Tibial nerve (tissue), 3 donors: Measurements from ENCODE around the gene ERBB3.

Source experiments
- POLR2A ChIP-seq, 2 donors: fragments of 450-650 bp; IDR thresholded peaks; one replicate each; pipeline ENCODE4 v1.6.1; 2017; ENCODE audit warnings: antibody characterized with exemption in 2 of 2, mild to moderate bottlenecking in 2 of 2, moderate library complexity in 2 of 2
- TF ChIP-seq, protein P1 (sequence below), 5 experiments: fragments of 200-600 bp in 3 of 5; fragments of 450-650 bp in 2 of 5; sonication (generic) in 3 of 5; IDR thresholded peaks; one replicate each; pipeline ENCODE4 v1.5.1; 2016 to 2019; ENCODE audit warnings: antibody characterized with exemption in 5 of 5, mild to moderate bottlenecking in 3 of 5, moderate library complexity in 2 of 5

DNA sequence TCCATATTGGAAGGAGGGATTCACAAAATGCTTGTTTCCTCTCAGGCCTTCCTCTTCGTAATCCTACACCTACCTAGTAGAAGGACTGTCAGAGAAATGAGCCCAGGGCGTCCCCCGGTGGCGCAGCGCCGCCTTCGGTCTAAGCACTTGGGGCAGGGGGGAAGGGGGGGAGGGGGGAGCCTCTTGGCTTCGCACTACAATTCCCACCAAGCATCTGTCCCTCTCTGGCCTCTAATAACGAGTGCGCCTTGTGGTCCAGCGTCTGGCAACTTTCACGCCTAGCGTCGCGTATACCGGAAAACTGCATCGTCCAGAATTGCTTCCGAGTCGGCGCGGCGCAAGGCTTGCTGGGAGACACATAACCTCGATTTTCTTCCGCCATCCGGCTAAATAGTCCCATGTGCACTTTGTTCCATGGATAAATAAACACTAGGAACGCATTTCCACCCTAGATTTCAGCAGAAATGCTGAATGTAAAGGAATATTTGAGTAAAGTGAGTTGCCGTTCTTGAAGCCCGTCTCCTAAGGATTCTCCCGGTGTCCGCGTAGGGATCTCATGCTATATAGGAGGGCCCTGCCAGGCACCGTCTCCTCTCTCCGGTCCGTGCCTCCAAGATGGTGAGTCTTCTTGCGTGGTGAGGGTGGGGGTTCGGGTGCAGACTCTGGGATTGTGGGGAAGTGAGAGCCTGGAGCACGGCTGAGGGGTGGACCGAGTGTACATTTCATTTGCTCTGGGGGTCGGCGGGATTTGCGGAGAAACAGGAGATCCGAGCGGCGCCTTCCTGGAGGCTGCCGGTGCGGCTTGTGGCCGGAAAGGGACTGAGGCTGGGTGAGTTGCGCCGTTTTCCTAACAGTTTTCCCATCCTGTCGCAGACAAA, 38.2 kb upstream of the ERBB3 start, which contains the start of gene RPS26:
- TF ChIP-seq, protein P1, sequence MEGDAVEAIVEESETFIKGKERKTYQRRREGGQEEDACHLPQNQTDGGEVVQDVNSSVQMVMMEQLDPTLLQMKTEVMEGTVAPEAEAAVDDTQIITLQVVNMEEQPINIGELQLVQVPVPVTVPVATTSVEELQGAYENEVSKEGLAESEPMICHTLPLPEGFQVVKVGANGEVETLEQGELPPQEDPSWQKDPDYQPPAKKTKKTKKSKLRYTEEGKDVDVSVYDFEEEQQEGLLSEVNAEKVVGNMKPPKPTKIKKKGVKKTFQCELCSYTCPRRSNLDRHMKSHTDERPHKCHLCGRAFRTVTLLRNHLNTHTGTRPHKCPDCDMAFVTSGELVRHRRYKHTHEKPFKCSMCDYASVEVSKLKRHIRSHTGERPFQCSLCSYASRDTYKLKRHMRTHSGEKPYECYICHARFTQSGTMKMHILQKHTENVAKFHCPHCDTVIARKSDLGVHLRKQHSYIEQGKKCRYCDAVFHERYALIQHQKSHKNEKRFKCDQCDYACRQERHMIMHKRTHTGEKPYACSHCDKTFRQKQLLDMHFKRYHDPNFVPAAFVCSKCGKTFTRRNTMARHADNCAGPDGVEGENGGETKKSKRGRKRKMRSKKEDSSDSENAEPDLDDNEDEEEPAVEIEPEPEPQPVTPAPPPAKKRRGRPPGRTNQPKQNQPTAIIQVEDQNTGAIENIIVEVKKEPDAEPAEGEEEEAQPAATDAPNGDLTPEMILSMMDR (IDR thresholded peaks at IDR 0.05): peak; percentile 20 to 59 (median 42)
- peak; percentile 67 to 78 for TF ChIP-seq POLR2A (IDR thresholded peaks at IDR 0.05)
